Measurements from ENCODE around the gene PELI1. TPM values are rescaled to one million over a fixed set of nuclear protein-coding genes. Genes with fewer than 3 reads are reported as not detected.
A peak's percentile ranks its signal among the peaks of the same experiment; 100 is the strongest.

Gene PELI1
- total and polyA plus RNA-seq, 2 of the 8 experiments (the other 6 are each of a cell fraction or from before 2014, with no cell fraction given) = 21.8 to 57.1 TPM

DNA sequence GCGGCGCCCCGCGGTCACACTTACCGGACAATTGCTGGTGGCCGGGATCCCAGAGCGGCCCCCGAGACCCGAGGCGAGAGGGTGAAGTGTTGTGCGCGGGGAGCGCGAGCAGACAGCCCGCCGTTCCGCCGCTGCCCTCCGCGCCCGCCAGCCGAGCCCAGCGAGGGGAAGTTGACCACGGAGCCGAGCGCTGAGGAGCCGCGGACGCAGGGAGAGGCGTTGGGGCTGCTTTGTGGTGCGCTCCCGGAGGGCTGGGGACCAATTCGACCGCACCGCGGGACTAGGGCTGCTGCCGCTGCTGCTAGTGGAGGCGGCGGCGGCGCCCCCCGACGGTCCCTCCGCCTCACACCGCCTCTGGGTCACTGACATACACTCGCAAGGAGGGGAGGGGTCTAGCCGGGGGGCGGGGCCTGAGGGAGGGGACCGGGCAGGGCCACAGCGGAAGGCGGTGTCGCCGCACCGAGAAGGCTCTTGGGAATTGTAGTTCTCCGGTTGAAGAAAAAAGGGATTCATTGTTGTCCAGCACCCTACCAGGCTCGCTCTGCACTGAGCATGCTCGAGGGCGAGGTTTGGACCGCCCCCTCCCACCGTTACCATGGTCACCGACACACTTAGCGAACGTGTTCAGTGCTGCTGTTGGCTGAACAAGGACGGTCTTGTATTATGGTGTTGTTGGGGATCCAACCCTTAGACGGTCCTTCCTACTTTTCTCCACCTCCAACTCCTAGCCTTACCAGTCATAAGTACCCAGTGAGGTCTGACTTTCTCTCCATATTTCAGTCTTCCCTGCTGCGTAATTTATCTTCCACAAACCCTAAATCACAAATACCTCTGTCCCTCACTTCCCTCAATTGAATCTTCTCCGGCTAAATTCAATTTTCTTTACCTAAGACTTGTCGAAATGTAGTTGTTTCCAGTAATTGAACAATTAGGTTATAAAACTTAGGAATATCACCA, at the start of gene PELI1 (continued):
- TF ChIP-seq ATF2 (IDR thresholded peaks at IDR 0.05; ENCODE audit: low read length) = no peak
- no peak for TF ChIP-seq SP2 (IDR thresholded peaks at IDR 0.05; ENCODE audit: low read length)
- 0 out of 2 replicates have a peak, but pooled peaks have one; percentile 6 for TF ChIP-seq FOSL1 (IDR thresholded peaks at IDR 0.05; ENCODE audit: insufficient read depth, low read depth, low read length)
- TF ChIP-seq PHF8 (conservative IDR thresholded peaks at IDR 0.05; ENCODE audit: low read depth, low read length) = peak; percentile 90
- TF ChIP-seq NANOG (IDR thresholded peaks at IDR 0.05; ENCODE audit: insufficient read depth, low read depth, low read length, poor library complexity, severe bottlenecking) = no peak
- TF ChIP-seq SUZ12 (IDR thresholded peaks at IDR 0.05; ENCODE audit: low read length) = no peak
- no peak for TF ChIP-seq YY1 (IDR thresholded peaks at IDR 0.05; ENCODE audit: low read depth, low read length)
- no peak for TF ChIP-seq GTF2F1 (IDR thresholded peaks at IDR 0.05; ENCODE audit: borderline replicate concordance, low read depth, low read length)
- no peak for TF ChIP-seq JUND (IDR thresholded peaks at IDR 0.05; ENCODE audit: low read length)
- TF ChIP-seq CEBPB (IDR thresholded peaks at IDR 0.05; ENCODE audit: low read depth, low read length) = no peak
- TF ChIP-seq ATF3 (IDR thresholded peaks at IDR 0.05; ENCODE audit: insufficient read depth, low read depth, low read length) = no peak
- no peak for TF ChIP-seq POU5F1 (IDR thresholded peaks at IDR 0.05; ENCODE audit: low read depth, low read length)
- TF ChIP-seq CHD1 (IDR thresholded peaks at IDR 0.05; ENCODE audit: low read depth, low read length) = no peak
- TF ChIP-seq, protein P1, sequence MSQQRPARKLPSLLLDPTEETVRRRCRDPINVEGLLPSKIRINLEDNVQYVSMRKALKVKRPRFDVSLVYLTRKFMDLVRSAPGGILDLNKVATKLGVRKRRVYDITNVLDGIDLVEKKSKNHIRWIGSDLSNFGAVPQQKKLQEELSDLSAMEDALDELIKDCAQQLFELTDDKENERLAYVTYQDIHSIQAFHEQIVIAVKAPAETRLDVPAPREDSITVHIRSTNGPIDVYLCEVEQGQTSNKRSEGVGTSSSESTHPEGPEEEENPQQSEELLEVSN (IDR thresholded peaks at IDR 0.05) = no peak
- peak; percentile 92; the same call in 1 of the 2 replicates for TF ChIP-seq RBBP5 (IDR thresholded peaks at IDR 0.05; ENCODE audit: borderline replicate concordance, low read depth, low read length)
- no peak for TF ChIP-seq CTBP2 (IDR thresholded peaks at IDR 0.05; ENCODE audit: borderline replicate concordance, insufficient read depth, insufficient read length, low read length)
- TF ChIP-seq SP4 (IDR thresholded peaks at IDR 0.05; ENCODE audit: low read length) = no peak
- TF ChIP-seq BACH1 (IDR thresholded peaks at IDR 0.05; ENCODE audit: low read length) = no peak
- no peak for TF ChIP-seq CHD2 (IDR thresholded peaks at IDR 0.05; ENCODE audit: low read length)
- peak; percentile 79 for TF ChIP-seq TAF1 (IDR thresholded peaks at IDR 0.05; ENCODE audit: low read depth, low read length)
- no peak for TF ChIP-seq BCL11A (IDR thresholded peaks at IDR 0.05; ENCODE audit: low read depth in 2 of 2, low read length in 2 of 2)
- peak; percentile 69; the same call in 1 of the 2 replicates for TF ChIP-seq CREB1 (IDR thresholded peaks at IDR 0.05)
